ENCODE measurements around the gene SF3B4.
"Not testable (repeated sequence)": the region's sequence is repeated elsewhere in the genome, so short reads cannot be mapped to it uniquely, and the experiment has no call there.

SF3B4 gene

GRCh38 chr1:149927563-149928400, at the start of gene SF3B4:
Gene SF3B4, minus strand, starts transcription at chr1:149927803. Its CDS starts 44 bp downstream, at chr1:149927759.
- peak; percentile 96 for DNase-seq

GRCh38 chr1:149977345-149977744, 49.7 kb upstream of the SF3B4 start:
- DNase-seq, result no peak

- DNase-seq, result no peak
Measured at GRCh38 chr1:149972547-149972946, 44.9 kb upstream of the SF3B4 start.

- DNase-seq, result no peak
Measured at GRCh38 chr1:149967646-149968045, 40.0 kb upstream of the SF3B4 start.

GRCh38 chr1:149967041-149967440, 39.4 kb upstream of the SF3B4 start:
- no peak for DNase-seq

GRCh38 chr1:149966405-149966804, 38.8 kb upstream of the SF3B4 start:
- no peak for DNase-seq

- no peak for DNase-seq
Measured at GRCh38 chr1:149965440-149965839, 37.8 kb upstream of the SF3B4 start.

GRCh38 chr1:149963358-149963757, 35.8 kb upstream of the SF3B4 start:
- DNase-seq, result no peak

GRCh38 chr1:149962736-149963135, 35.1 kb upstream of the SF3B4 start:
- DNase-seq, result no peak

GRCh38 chr1:149962039-149962647, 34.5 kb upstream of the SF3B4 start:
- DNase-seq, result peak; percentile 48

GRCh38 chr1:149957548-149957947, 29.9 kb upstream of the SF3B4 start:
- not testable (repeated sequence) for DNase-seq

GRCh38 chr1:149949911-149950310, 22.3 kb upstream of the SF3B4 start:
- DNase-seq, result no peak

- no peak for DNase-seq
Measured at GRCh38 chr1:149945206-149945605, 17.6 kb upstream of the SF3B4 start.

GRCh38 chr1:149942885-149943284, 15.3 kb upstream of the SF3B4 start:
- DNase-seq, result no peak

- no peak for DNase-seq
Measured at GRCh38 chr1:149942207-149942606, 14.6 kb upstream of the SF3B4 start.

- no peak for DNase-seq
Measured at GRCh38 chr1:149940427-149940826, 12.8 kb upstream of the SF3B4 start.

- not testable (repeated sequence) for DNase-seq
Measured at GRCh38 chr1:149938668-149939003, 11.0 kb upstream of the SF3B4 start.

- peak; percentile 30 for DNase-seq
Measured at GRCh38 chr1:149937759-149938158, 10.2 kb upstream of the SF3B4 start.

- DNase-seq, result peak; percentile 27
Measured at GRCh38 chr1:149936992-149937705, 9.5 kb upstream of the SF3B4 start.

- DNase-seq, result no peak
Measured at GRCh38 chr1:149936170-149936991, 8.8 kb upstream of the SF3B4 start, which contains the start of gene MTMR11. Gene MTMR11, minus strand, starts transcription at chr1:149936879. Its CDS starts 232 bp downstream, at chr1:149936647.

- no peak for DNase-seq
Measured at GRCh38 chr1:149934356-149934755, 6.8 kb upstream of the SF3B4 start.

GRCh38 chr1:149933208-149933607, 5.6 kb upstream of the SF3B4 start:
- DNase-seq, result no peak

- no peak for DNase-seq
Measured at GRCh38 chr1:149932474-149932873, 4.9 kb upstream of the SF3B4 start.

All from stimulated activated CD4-positive, alpha-beta T cell treated with anti-CD3 and anti-CD28 coated beads, Interleukin-15, amount 100 ng/mL, for 24 hours (primary cell).